ENCODE data around the gene PDE7B. TPM values are rescaled to one million over a fixed set of nuclear protein-coding genes. Genes with fewer than 3 reads are reported as not detected.

PDE7B gene
- total RNA-seq, 1 donor from 2014 or later: 0.05 TPM

DNA sequence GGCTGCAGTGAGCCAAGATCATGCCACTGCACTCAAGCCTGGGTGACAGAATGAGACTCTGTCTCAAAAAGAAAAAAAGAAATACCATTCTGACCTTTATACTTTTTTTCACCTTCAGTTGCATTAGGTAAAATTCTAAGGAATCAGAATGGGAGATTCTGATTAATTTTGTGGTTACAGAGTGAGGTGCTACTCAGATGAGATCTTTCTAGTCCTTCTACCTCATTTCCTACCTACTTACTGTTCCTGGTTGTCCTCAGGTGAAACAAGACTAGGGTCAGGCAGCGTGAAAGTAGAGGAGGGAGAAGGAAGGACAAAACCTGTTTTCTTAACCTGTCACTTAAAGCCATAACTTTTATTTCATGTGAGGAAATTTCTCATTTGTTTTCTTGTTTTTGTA is 334.9 kb downstream of the PDE7B start:
- H3K36me3 Mint-ChIP-seq (ENCODE audit: low read depth): no peaks in the 10 kb centered on the region
- no peaks in the 10 kb centered on the region for H3K27me3 Mint-ChIP-seq (ENCODE audit: low read depth)
- peaks cover 5% of the 10 kb centered on the region for H3K4me1 Mint-ChIP-seq (ENCODE audit: low read depth)
- H3K27ac Mint-ChIP-seq (ENCODE audit: unreplicated experiment): no peak overlapping the region
- TF ChIP-seq, protein P1, sequence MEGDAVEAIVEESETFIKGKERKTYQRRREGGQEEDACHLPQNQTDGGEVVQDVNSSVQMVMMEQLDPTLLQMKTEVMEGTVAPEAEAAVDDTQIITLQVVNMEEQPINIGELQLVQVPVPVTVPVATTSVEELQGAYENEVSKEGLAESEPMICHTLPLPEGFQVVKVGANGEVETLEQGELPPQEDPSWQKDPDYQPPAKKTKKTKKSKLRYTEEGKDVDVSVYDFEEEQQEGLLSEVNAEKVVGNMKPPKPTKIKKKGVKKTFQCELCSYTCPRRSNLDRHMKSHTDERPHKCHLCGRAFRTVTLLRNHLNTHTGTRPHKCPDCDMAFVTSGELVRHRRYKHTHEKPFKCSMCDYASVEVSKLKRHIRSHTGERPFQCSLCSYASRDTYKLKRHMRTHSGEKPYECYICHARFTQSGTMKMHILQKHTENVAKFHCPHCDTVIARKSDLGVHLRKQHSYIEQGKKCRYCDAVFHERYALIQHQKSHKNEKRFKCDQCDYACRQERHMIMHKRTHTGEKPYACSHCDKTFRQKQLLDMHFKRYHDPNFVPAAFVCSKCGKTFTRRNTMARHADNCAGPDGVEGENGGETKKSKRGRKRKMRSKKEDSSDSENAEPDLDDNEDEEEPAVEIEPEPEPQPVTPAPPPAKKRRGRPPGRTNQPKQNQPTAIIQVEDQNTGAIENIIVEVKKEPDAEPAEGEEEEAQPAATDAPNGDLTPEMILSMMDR (IDR thresholded peaks at IDR 0.05): no peak
- H3K4me3 Mint-ChIP-seq (ENCODE audit: unreplicated experiment): no peak overlapping the region
- no peak for DNase-seq (ENCODE audit: low spot score)
- H3K9me3 Mint-ChIP-seq (ENCODE audit: low read depth): no peaks in the 10 kb centered on the region

DNA sequence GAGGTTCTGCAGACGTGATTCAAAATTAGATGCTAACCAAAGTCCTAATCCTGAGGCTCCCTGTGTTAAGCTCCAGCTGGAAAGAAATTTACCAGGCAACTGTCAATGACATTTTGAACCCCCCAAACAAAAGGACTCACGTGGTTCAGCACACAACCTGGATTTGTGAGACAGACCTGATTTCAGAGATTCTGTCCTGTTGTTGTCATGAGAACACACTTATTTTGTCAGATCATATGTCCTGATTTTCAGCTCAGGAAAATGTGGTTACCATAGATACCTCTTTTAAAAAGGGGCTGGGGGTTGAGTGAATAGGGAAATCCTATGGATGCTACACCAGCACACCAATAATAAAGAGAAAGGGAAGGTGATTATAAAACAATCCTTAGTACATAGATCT is 337.0 kb downstream of the PDE7B start:
- DNase-seq (ENCODE audit: low spot score): no peak
- Mint-ChIP-seq H3K9me3 (ENCODE audit: low read depth) (no peaks in the 10 kb centered on the region), H3K27me3 (ENCODE audit: low read depth) (no peaks in the 10 kb centered on the region), H3K4me1 (ENCODE audit: low read depth) (no peaks in the 10 kb centered on the region), H3K4me3 (ENCODE audit: unreplicated experiment) (no peak overlapping the region), H3K27ac (ENCODE audit: unreplicated experiment) (no peak overlapping the region), H3K36me3 (ENCODE audit: low read depth) (no peaks in the 10 kb centered on the region)
- TF ChIP-seq, protein P1 (IDR thresholded peaks at IDR 0.05): no peak

DNA sequence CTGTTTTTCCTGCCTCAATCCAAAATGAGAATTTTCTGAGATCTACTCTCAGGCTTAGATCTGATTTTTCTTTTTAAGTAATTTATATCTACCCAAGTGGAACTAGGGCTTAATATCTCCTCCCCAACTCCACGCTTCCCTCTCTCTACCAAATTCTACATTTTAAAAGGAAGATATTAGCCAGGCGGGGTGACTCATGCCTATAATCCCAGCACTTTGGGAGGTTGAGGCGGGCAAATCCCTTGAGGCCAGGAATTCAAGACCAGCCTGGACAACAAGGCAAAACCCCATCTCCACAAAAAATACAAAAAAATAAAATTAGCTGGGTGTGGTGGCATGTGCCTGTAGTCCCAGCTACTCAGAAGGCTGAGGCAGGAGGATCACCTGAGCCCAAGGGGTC is 337.6 kb downstream of the PDE7B start:
- DNase-seq (ENCODE audit: low spot score): no peak
- no peaks in the 10 kb centered on the region for H3K4me1 Mint-ChIP-seq (ENCODE audit: low read depth)
- no peaks in the 10 kb centered on the region for H3K27me3 Mint-ChIP-seq (ENCODE audit: low read depth)
- no peak overlapping the region for H3K27ac Mint-ChIP-seq (ENCODE audit: unreplicated experiment)
- TF ChIP-seq, protein P1 (IDR thresholded peaks at IDR 0.05): no peak
- no peak overlapping the region for H3K4me3 Mint-ChIP-seq (ENCODE audit: unreplicated experiment)
- no peaks in the 10 kb centered on the region for H3K36me3 Mint-ChIP-seq (ENCODE audit: low read depth)
- no peaks in the 10 kb centered on the region for H3K9me3 Mint-ChIP-seq (ENCODE audit: low read depth)

DNA sequence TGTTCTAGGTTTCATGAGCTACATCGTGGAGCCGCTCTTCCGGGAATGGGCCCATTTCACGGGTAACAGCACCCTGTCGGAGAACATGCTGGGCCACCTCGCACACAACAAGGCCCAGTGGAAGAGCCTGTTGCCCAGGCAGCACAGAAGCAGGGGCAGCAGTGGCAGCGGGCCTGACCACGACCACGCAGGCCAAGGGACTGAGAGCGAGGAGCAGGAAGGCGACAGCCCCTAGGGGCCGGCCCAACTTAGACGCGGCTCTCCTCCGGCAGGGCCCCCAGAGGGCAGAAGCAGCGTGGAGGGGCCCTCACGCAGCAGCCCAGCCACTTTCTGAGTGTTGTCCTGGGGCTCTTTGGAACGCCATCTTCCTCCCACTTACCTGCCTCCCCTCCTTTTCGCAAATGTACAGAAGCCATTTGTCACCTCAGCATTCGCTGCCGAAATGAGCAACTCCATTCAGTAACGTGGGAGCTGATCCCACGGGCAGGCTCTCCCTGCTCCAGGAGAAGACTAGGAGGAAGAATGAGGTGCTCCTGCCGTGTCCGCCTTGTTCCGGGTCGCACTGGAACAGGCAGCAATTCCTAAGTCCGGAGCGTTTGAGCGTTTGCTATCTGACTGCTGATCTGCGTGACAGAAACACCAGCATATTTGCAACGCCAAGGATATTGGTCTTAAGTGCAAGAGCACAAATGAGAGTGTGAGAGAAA is 340.3 kb downstream of the PDE7B start:
- Mint-ChIP-seq H3K27me3 (ENCODE audit: low read depth) (no peaks in the 10 kb centered on the region), H3K4me1 (ENCODE audit: low read depth) (no peaks in the 10 kb centered on the region), H3K27ac (ENCODE audit: unreplicated experiment) (no peak overlapping the region), H3K36me3 (ENCODE audit: low read depth) (no peaks in the 10 kb centered on the region), H3K9me3 (ENCODE audit: low read depth) (no peaks in the 10 kb centered on the region), H3K4me3 (ENCODE audit: unreplicated experiment) (no peak overlapping the region)
- TF ChIP-seq, protein P1 (IDR thresholded peaks at IDR 0.05): no peak
- no peak for DNase-seq (ENCODE audit: low spot score)

DNA sequence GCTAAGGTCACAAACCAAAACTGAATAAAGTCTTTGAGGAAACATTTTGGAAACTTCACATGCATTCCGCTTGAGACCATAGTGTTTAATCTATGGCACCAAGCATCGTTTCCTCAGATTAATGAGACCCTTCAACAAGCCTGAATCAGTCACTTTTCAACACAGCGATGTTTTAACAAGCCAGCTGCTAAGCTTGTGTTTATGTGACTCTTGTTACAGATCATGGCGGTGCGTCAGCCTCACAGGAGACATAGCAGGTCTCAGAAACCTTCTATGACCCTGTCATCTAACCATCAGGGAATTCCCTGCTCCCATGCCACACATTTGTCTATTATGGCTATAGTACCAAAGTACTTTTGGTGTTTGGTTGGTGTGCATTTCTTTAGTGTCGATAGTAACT is 341.4 kb downstream of the PDE7B start:
- no peak overlapping the region for H3K27ac Mint-ChIP-seq (ENCODE audit: unreplicated experiment)
- no peak for DNase-seq (ENCODE audit: low spot score)

More for the DNA sequence above, 341.4 kb downstream of the PDE7B start:
- no peaks in the 10 kb centered on the region for H3K9me3 Mint-ChIP-seq (ENCODE audit: low read depth)
- TF ChIP-seq, protein P1 (IDR thresholded peaks at IDR 0.05): no peak
- no peak overlapping the region for H3K4me3 Mint-ChIP-seq (ENCODE audit: unreplicated experiment)
- no peaks in the 10 kb centered on the region for H3K36me3 Mint-ChIP-seq (ENCODE audit: low read depth)
- no peaks in the 10 kb centered on the region for H3K27me3 Mint-ChIP-seq (ENCODE audit: low read depth)
- no peaks in the 10 kb centered on the region for H3K4me1 Mint-ChIP-seq (ENCODE audit: low read depth)
